Measurements from ENCODE around the gene RTP4. TPM values are rescaled to one million over a fixed set of nuclear protein-coding genes. Genes with fewer than 3 reads are reported as not detected.

Gene RTP4
- total and polyA plus RNA-seq, 2 donors (not counting 3 experiments of a cell fraction or from before 2014, with no cell fraction given), result 0.12 to 0.22 TPM

DNA sequence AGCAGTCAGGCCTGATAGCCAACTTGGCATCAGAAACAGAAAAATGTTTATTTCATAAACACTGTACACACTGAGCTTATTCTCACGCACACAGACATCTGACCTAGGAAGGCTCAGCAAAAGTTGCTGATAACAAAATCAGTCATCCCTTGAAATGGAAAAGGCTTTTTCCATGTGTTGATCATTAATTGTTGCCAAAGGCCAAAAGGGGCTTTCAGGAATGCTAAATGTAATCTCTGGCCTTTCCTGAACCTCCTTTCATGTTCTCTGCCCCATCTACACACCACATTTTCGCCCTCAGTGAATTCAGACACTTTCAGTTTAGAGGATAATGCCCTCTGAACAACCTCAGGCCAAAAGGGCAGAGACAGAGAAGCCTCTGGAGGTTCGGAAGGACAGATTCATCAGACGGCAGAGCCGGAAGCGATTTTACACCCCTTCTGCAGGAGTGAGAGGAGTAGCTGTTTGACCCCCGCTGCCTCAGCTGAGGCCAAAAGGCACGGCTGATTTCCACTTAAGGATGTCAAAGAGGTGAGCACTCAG, 14.5 kb downstream of the RTP4 start:
- FAIRE-seq, result no peak
- BruUV-seq (replicated peaks), result no TSS peak
- Histone ChIP-seq H3K4me1 (ENCODE audit: control insufficient read depth, extremely low read depth, insufficient read depth, low read length) (no peaks in the 10 kb centered on the region), H3K9me1 (replicated peaks; ENCODE audit: control insufficient read depth, extremely low read depth, insufficient read depth, low read length) (no peaks in the 10 kb centered on the region), H3K36me3 (ENCODE audit: control insufficient read depth in 2 of 2, extremely low read depth in 1 of 2, insufficient read depth in 2 of 2, low read length in 2 of 2) (no peaks in the 10 kb centered on the region), H3K27me3 (ENCODE audit: control insufficient read depth in 2 of 2, insufficient read depth in 2 of 2, low read length in 2 of 2) (no peaks in the 10 kb centered on the region), H3K9ac (replicated peaks; ENCODE audit: extremely low read depth, insufficient read depth, low read length) (no peak overlapping the region), H3K79me2 (ENCODE audit: control insufficient read depth, insufficient read depth, low read length) (no peaks in the 10 kb centered on the region), H2AFZ (ENCODE audit: low read depth, low read length) (no peak overlapping the region), H3K4me2 (ENCODE audit: insufficient read depth, low read length) (no peak overlapping the region), H3K27ac (ENCODE audit: insufficient read depth, low read depth, low read length) (no peak overlapping the region), H3K4me3 (replicated peaks in 1 of 3; ENCODE audit: insufficient read depth in 1 of 3, low read depth in 1 of 3, low read length in 3 of 3) (no peak overlapping the region), H3K9me3 (replicated peaks; ENCODE audit: control insufficient read depth, insufficient read depth, low read length) (no peaks in the 10 kb centered on the region), H4K20me1 (replicated peaks; ENCODE audit: control insufficient read depth, extremely low read depth, insufficient read depth, low read length) (no peaks in the 10 kb centered on the region)
- intact Hi-C loops (cut with micrococcal nuclease), result no loop called here
- peak; percentile 41 for DNase-seq (ENCODE audit: low read depth, low spot score)
- ChIA-PET POLR2A (no interaction called here), CTCF (no interaction called here)
- dilution Hi-C loops (cut with MboI; ENCODE audit: extremely low pct_ligation_motif_present, low sequenced_read_pairs), result no loop called here
- TF ChIP-seq, protein P1, sequence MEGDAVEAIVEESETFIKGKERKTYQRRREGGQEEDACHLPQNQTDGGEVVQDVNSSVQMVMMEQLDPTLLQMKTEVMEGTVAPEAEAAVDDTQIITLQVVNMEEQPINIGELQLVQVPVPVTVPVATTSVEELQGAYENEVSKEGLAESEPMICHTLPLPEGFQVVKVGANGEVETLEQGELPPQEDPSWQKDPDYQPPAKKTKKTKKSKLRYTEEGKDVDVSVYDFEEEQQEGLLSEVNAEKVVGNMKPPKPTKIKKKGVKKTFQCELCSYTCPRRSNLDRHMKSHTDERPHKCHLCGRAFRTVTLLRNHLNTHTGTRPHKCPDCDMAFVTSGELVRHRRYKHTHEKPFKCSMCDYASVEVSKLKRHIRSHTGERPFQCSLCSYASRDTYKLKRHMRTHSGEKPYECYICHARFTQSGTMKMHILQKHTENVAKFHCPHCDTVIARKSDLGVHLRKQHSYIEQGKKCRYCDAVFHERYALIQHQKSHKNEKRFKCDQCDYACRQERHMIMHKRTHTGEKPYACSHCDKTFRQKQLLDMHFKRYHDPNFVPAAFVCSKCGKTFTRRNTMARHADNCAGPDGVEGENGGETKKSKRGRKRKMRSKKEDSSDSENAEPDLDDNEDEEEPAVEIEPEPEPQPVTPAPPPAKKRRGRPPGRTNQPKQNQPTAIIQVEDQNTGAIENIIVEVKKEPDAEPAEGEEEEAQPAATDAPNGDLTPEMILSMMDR (IDR thresholded peaks at IDR 0.05; ENCODE audit: extremely low read depth in 1 of 2, insufficient read depth in 1 of 2, low read depth in 1 of 2, low read length in 2 of 2), result no peak
- TF ChIP-seq, protein P2, sequence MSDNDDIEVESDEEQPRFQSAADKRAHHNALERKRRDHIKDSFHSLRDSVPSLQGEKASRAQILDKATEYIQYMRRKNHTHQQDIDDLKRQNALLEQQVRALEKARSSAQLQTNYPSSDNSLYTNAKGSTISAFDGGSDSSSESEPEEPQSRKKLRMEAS (IDR thresholded peaks at IDR 0.05; ENCODE audit: insufficient read depth, insufficient read length), result no peak
- TF ChIP-seq GATA2 (IDR thresholded peaks at IDR 0.05; ENCODE audit: insufficient read depth, insufficient read length, low read depth, low read length), result no peak
- no peak for TF ChIP-seq FOS (IDR thresholded peaks at IDR 0.05; ENCODE audit: borderline replicate concordance, insufficient read depth, low read length)
- no peak for TF ChIP-seq EZH2 (IDR thresholded peaks at IDR 0.05; ENCODE audit: borderline replicate concordance, low read depth, low read length, severe bottlenecking)
- no peak for TF ChIP-seq JUN (IDR thresholded peaks at IDR 0.05; ENCODE audit: borderline replicate concordance, insufficient read depth, insufficient read length, low read depth)
- no peak for TF ChIP-seq MYC (IDR thresholded peaks at IDR 0.05; ENCODE audit: low read depth, low read length)
- no peak for TF ChIP-seq POLR2A (IDR thresholded peaks at IDR 0.05; ENCODE audit: low read depth, low read length)
- TF ChIP-seq POLR2AphosphoS5 (IDR thresholded peaks at IDR 0.05; ENCODE audit: insufficient read depth, low read depth, low read length), result no peak
